HepG2 (cell line): ENCODE data around the gene RNASE13.

Experiments used
- EZH2 ChIP-seq: conservative IDR thresholded peaks from 2 replicates; pipeline ENCODE4 v1.6.1; 2012; ENCODE audit warnings: mild to moderate bottlenecking, low read depth, low read length, moderate library complexity
- HOXA7 ChIP-seq: sonication (generic); formaldehyde crosslinking; IDR thresholded peaks from 2 replicates; pipeline ENCODE4 v1.8.1; 2022; ENCODE audit warnings: mild to moderate bottlenecking, missing genetic modification reagents, moderate library complexity
- POLR2AphosphoS5 ChIP-seq: IDR thresholded peaks from 2 replicates; pipeline ENCODE4 v1.6.1; 2012; ENCODE audit warnings: low read depth, low read length
- SMYD3 ChIP-seq: sonication (generic); formaldehyde crosslinking; IDR thresholded peaks from 2 replicates; pipeline ENCODE4 v1.8.1; 2023; ENCODE audit warnings: mild to moderate bottlenecking, missing genetic modification reagents
- ZNF121 ChIP-seq: sonication (generic); formaldehyde crosslinking; IDR thresholded peaks from 2 replicates; pipeline ENCODE4 v1.5.0; 2020; ENCODE audit warnings: mild to moderate bottlenecking, missing genetic modification reagents
- ZNF777 ChIP-seq: sonication (generic); formaldehyde crosslinking; IDR thresholded peaks from 2 replicates; pipeline ENCODE4 v1.4.0; 2020; ENCODE audit warnings: missing genetic modification reagents

DNA sequence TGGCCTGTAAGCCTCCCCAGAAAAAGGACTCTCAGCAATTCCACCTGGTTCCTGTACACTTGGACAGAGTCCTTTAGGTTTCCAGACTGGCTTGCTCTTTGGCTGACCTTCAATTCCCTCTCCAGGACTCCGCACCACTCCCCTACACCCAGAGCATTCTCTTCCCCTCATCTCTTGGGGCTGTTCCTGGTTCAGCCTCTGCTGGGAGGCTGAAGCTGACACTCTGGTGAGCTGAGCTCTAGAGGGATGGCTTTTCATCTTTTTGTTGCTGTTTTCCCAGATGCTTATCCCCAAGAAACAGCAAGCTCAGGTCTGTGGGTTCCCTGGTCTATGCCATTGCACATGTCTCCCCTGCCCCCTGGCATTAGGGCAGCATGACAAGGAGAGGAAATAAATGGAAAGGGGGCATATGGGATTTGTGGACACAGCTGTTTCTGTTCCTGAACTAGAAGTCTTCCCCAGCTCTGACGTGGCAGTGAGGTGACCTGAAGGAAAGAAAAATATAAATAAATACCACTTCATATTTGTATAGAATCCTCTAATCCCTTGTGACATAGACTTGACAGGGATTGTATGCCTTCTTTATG is 8.9 kb upstream of the RNASE13 start:
- TF ChIP-seq HOXA7 (CRISPR knock-in tag) (no peak), SMYD3 (CRISPR knock-in tag) (no peak), ZNF121 (CRISPR knock-in tag) (no peak), POLR2AphosphoS5 (no peak), ZNF777 (no peak), EZH2 (no peak)
